Measurements from ENCODE around the gene GAL.

The GAL gene

DNA sequence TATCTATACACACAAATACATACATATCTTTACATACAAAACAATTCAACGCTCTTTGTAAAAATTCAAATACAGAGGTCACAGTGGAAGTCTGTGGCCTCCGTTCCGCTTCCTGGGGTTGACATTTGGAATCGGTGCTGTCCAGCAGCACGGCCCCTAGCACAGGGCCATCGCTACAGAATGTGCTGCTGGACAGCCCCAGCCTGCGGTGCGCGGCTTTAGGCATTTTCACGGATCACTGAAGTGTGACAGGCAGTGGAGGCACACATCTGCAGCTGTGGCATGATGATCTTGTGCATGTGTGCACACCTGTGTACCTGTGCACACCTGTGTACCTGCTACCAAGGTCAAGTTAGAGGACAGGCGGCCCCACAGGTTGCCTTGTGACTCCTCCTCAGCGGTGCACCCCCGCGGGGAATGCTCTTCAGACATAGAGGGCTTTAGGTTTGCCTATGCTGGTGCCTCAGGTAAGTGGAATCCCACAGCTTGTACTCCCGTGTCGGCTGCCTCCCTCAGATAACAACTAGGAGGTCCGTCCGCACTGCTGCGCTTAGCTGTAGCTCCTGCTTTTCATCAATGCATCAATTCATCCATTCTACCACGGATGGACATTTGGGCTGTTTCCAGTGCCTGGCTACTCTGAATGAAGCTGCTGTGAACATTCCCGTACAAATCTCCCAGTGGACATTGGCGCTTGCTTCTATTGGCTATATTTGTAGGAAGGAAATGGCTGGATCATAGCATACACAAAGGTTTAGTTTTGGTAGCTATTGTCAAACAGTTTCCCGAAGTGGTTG, 29.9 kb downstream of the GAL start:
- DNase-seq = no peak

DNA sequence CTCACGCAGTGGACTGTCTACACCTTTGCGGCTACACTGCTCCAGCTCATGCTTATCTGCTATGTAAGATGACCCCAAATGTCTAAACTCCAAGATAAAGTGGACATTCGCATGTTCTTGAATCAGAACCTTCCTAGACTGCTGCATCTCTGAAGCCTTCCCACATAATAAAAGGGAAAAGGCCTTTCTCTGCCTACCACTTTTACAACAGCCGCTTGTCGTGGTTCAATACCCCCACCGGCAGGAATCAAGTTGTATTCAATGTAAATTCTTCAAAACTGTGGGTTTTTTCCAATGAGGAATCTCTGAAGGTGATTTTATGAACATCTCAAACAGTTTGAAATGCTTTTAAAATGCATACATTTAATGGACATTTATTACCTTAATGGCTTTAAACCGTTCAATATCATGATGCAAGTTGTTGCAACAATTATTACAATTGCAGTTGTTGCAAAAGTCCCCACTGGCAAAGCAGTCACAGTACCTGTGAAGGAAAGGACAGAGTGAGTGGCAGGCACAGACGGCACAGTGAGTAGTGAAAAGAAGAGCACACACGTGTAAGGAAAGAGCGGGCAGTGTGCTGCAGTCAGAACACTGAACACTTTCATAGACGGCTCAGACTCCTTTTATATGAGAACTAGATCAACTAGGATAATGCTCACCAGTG, 31.2 kb downstream of the GAL start:
- no peak for DNase-seq

DNA sequence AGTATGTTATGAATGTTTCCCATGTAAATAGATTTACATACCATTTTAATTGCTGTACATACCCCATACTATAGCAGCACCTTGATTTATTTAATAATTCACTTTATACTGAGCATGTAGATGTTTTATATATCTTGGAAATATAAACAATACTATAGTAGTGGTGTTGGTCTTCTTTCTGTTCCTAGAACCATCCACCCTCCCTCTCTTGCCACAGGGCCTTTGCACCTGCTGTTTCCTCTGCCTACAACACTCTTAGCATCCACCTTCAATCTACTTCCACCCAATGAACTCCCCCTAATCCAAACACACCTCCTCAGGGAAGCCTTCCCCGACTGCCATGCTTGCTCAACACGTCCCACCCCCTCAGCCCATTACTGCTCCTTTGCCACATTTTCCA, 36.7 kb downstream of the GAL start:
- DNase-seq = no peak

GRCh38 chr11:68722143-68722542, 37.8 kb downstream of the GAL start:
- no peak for DNase-seq

DNA sequence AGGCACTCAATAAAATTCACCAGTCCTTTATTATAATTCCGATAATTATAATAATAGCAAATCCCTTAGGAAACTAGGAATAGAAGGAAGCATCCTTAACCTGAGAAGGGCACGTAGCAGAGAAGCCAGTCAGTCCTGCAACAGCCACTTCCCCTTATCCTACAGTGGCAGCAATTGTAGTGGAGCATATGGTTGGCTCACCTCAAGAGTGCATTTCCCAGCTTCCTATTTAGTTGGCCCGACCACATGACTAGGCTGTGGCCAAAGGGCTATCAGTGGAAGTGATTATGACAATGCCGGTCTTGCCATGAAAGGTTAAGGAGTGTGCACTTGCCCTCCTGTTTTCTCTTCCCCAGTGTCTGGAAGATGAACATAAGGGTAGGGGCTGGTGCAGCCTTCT, 39.9 kb downstream of the GAL start:
- DNase-seq = no peak

GRCh38 chr11:68727783-68728182, 43.4 kb downstream of the GAL start:
- DNase-seq = no peak

- DNase-seq = no peak
Observed at GRCh38 chr11:68734111-68734510, 49.8 kb downstream of the GAL start.

DNA sequence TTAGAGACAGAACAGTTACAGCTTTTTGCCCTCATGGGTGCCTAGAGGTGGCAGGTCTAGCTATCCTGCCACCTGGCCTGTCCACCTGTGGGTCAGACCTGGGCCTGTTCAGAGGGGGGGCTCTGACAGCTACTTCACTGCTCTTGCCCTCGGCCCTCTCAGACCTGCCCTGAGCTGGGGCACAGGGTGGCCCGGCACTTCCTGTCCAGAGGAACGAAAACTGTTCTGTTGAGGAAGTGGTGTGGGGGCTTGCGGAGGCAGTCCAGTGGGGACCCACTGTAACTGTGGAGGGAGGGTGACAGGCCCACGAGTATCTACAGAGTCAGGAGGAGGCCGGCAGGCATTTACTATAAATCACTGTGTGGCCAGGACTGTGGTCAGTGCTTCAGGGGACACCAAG, 50.8 kb downstream of the GAL start:
- DNase-seq = no peak

DNA sequence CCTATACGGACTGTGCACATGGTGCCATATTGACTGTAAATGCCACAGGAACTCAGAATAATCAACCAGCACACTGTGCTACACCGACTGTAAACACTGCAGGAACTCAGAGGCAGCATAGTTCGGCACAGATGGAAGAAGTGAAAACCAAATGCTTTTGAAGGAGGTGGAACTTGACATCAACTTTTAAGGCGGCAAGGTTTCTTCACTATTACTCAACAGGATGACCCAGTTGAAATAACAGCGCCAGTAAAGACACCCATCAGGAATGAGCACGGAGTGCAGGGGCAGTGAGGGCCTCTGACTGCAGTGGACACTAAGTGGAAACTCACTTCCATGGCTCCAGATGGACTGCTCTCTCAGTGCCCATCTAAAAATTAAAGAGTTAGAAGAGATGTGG, 51.3 kb downstream of the GAL start:
- DNase-seq = no peak
